Nephron (organoid): ENCODE measurements around the gene LGALS7B.
"Not testable (repeated sequence)": the region's sequence is repeated elsewhere in the genome, so short reads cannot be mapped to it uniquely, and the experiment has no call there.

ENCODE experiments used
- H3K27ac Mint-ChIP-seq, 3 experiments: 2 replicates each; pipeline ENCODE4 v1.8.0; 2020; ENCODE audit warnings: mixed read lengths in 3 of 3, mild to moderate bottlenecking in 2 of 3, moderate library complexity in 1 of 3
- H3K27me3 Mint-ChIP-seq: 2 replicates; pipeline ENCODE4 v1.8.0; 2021; ENCODE audit warnings: low read depth, mild to moderate bottlenecking, moderate library complexity, mixed read lengths
- H3K36me3 Mint-ChIP-seq: 2 replicates; pipeline ENCODE4 v1.8.0; 2020; ENCODE audit warnings: low read depth, mixed read lengths
- H3K4me1 Mint-ChIP-seq: 2 replicates; pipeline ENCODE4 v1.8.0; 2020; ENCODE audit warnings: mixed read lengths
- H3K4me3 Mint-ChIP-seq, 3 experiments: 2 replicates each; pipeline ENCODE4 v1.8.0; 2020; ENCODE audit warnings: mild to moderate bottlenecking in 3 of 3, mixed read lengths in 3 of 3, moderate library complexity in 2 of 3
- H3K9me3 Mint-ChIP-seq: 2 replicates; pipeline ENCODE4 v1.8.0; 2020; ENCODE audit warnings: mixed read lengths
- CTCF ChIP-seq, 3 experiments: fragments of 200-600 bp; sonication (generic); IDR thresholded peaks; one replicate each; pipeline ENCODE4 v1.5.0; 2021; ENCODE audit warnings: antibody characterized with exemption in 3 of 3; ENCODE audit not compliant: unreplicated experiment in 3 of 3

Gene LGALS7B

GRCh38 chr19:38769635-38770211, 19.3 kb upstream of the LGALS7B start:
- H3K4me1 Mint-ChIP-seq, result no peaks in the 10 kb centered on the region
- no peaks in the 10 kb centered on the region for H3K36me3 Mint-ChIP-seq
- peak overlapping the region in 1 of 3 experiments; percentile 11 for H3K4me3 Mint-ChIP-seq
- TF ChIP-seq CTCF (IDR thresholded peaks at IDR 0.05; ENCODE audit: unreplicated experiment in 3 of 3), result peak; percentile 59 to 78 (median 76)
- H3K27ac Mint-ChIP-seq, result peak overlapping the region in 1 of 3 experiments; percentile 34
- peaks cover 4% of the 10 kb centered on the region for H3K9me3 Mint-ChIP-seq
- no peaks in the 10 kb centered on the region for H3K27me3 Mint-ChIP-seq

GRCh38 chr19:38770228-38770948, 18.6 kb upstream of the LGALS7B start:
- H3K36me3 Mint-ChIP-seq, H3K27ac Mint-ChIP-seq, H3K9me3 Mint-ChIP-seq, H3K4me1 Mint-ChIP-seq, H3K27me3 Mint-ChIP-seq, H3K4me3 Mint-ChIP-seq: not testable (repeated sequence)

DNA sequence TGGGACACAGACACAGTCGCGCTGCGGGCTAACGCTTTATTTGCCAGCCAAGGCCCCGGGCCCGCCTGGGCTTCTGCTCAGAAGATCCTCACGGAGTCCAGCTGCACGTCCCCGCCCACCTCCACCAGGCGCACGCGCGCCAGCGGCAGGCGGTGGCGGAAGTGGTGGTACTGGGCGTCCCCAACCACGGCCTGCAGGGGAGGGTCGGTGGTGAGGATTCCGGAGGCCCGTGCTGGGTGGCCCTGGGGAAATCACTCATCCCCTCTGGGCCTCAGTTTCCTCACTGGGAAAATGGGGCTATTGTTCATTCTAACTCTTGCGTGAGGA, 18.1 kb upstream of the LGALS7B start:
- not testable (repeated sequence) for H3K36me3 Mint-ChIP-seq, H3K27ac Mint-ChIP-seq, H3K27me3 Mint-ChIP-seq, H3K4me1 Mint-ChIP-seq, H3K9me3 Mint-ChIP-seq, H3K4me3 Mint-ChIP-seq

GRCh38 chr19:38771569-38771968, 17.4 kb upstream of the LGALS7B start:
- H3K4me1 Mint-ChIP-seq, H3K36me3 Mint-ChIP-seq, H3K27ac Mint-ChIP-seq, H3K9me3 Mint-ChIP-seq, H3K4me3 Mint-ChIP-seq, H3K27me3 Mint-ChIP-seq: not testable (repeated sequence)

GRCh38 chr19:38773469-38774177, 15.4 kb upstream of the LGALS7B start, which contains the start of gene LGALS7:
Gene LGALS7 (minus strand): TSS chr19:38773517. CDS start chr19:38773492, 25 bp downstream.
- Mint-ChIP-seq H3K4me1 (no peaks in the 10 kb centered on the region), H3K27me3 (peaks cover 8% of the 10 kb centered on the region), H3K36me3 (no peaks in the 10 kb centered on the region), H3K27ac (no peak within 1 kb of the TSS), H3K4me3 (no peak within 1 kb of the TSS), H3K9me3 (no peaks in the 10 kb centered on the region)
- no peak for TF ChIP-seq CTCF (IDR thresholded peaks at IDR 0.05; ENCODE audit: unreplicated experiment in 3 of 3)

DNA sequence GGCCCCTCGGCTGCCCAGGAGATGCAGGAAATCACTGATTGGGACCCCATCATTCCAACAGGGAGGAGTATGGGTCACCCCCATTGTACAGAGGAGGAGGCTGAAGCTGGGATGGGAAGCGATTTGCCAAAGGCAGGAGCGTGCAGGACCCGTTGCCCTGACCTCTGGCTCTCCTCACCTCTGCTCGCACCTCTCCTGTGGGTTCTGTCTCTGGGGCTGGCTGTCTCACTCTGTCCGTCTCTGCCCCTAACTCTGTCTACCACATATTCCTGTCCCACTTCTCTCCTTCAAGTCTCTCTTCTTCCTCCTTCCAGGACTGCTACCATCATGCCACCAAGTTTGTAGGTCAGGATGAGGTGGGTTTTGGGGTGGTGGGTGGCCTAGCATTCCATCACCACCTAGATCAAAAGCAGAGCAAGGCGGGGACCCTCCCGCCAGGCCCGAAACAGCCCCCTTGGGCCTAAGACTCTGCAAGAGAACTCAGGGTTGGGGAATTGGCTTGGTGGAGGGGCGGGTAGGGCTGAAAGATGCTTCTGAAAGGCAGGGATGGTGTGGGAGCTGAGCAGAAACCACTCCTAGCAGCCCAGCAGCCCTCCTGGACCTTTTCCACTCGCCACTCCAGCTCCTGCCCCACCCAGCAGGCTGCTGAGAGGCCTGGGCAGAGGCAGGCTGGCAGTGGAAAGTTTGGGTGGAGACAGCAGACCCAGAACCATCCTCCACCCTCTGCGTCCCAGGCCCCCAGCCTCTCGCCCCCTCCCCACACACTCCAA, 14.6 kb upstream of the LGALS7B start:
- Mint-ChIP-seq H3K27me3 (peaks cover 10% of the 10 kb centered on the region), H3K27ac (no peak overlapping the region), H3K4me3 (no peak overlapping the region), H3K36me3 (no peaks in the 10 kb centered on the region), H3K9me3 (no peaks in the 10 kb centered on the region), H3K4me1 (no peaks in the 10 kb centered on the region)
- no peak for TF ChIP-seq CTCF (IDR thresholded peaks at IDR 0.05; ENCODE audit: unreplicated experiment in 3 of 3)

DNA sequence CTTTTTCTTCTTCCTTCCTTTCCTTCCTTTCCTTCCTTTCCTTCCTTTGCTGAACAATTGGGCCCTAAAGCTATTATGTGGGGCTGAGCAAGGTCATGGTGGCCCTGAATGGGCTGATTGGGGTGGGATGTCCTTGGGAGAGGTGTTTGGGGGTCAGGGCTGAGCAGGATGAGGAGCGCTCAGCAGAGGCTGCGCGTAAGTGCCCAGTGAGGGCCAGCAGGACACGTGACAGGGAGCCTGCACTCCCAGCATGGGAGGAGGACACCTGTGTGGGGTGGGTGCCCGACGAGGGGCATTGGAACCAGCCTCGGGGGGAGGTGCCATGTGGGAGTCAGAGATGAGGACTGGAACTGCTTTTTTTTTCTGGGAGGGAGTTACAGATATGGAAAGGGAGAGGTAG, 10.3 kb upstream of the LGALS7B start:
- Mint-ChIP-seq H3K27me3 (peaks cover 28% of the 10 kb centered on the region), H3K9me3 (no peaks in the 10 kb centered on the region), H3K36me3 (no peaks in the 10 kb centered on the region), H3K27ac (no peak overlapping the region), H3K4me3 (no peak overlapping the region), H3K4me1 (no peaks in the 10 kb centered on the region)
- TF ChIP-seq CTCF (IDR thresholded peaks at IDR 0.05; ENCODE audit: unreplicated experiment in 3 of 3), result no peak
